Measurements from ENCODE around the gene NFATC3.

GRCh38 chr16:68273896-68274295 is 188.7 kb downstream of the NFATC3 start:
- TF ChIP-seq CTCF (conservative IDR thresholded peaks at IDR 0.05) (no peak), EZH2 (IDR thresholded peaks at IDR 0.05; ENCODE audit: low read depth) (no peak)

All from PC-9 (cell line).